Suprapubic skin (tissue), 4 donors: Measurements from ENCODE around the gene KLF13. TPM values are rescaled to one million over a fixed set of nuclear protein-coding genes. Genes with fewer than 3 reads are reported as not detected.
A peak's percentile ranks its signal among the peaks of the same experiment; 100 is the strongest.

ENCODE experiments used
- DNase-seq, 2 donors: peaks; one replicate each; pipeline ENCODE4 v3.0.0-alpha.2; 2019; ENCODE audit warnings: low spot score in 2 of 2
- H3K27ac ChIP-seq: fragments of 200-600 bp; sonication (generic); one replicate; pipeline ENCODE4 v1.5.1; 2019
- H3K27me3 ChIP-seq: fragments of 200-600 bp; sonication (generic); one replicate; pipeline ENCODE4 v1.5.1; 2019
- H3K36me3 ChIP-seq: fragments of 200-600 bp; sonication (generic); one replicate; pipeline ENCODE4 v1.5.1; 2019
- H3K4me1 ChIP-seq: fragments of 200-600 bp; sonication (generic); one replicate; pipeline ENCODE4 v1.5.1; 2019
- H3K4me3 ChIP-seq: fragments of 200-600 bp; sonication (generic); one replicate; pipeline ENCODE4 v1.5.1; 2019; ENCODE audit warnings: mild to moderate bottlenecking
- H3K9me3 ChIP-seq: fragments of 200-600 bp; sonication (generic); one replicate; pipeline ENCODE4 v1.5.1; 2019
- EP300 ChIP-seq: sonication (generic); formaldehyde crosslinking; IDR thresholded peaks from one replicate; pipeline ENCODE4 v1.6.1; 2017; ENCODE audit warnings: antibody characterized with exemption
- POLR2A ChIP-seq, 2 donors: fragments of 450-650 bp; IDR thresholded peaks; one replicate each; pipeline ENCODE4 v1.6.1; 2017; ENCODE audit warnings: antibody characterized with exemption in 2 of 2, mild to moderate bottlenecking in 2 of 2, moderate library complexity in 2 of 2
- POLR2AphosphoS5 ChIP-seq, 3 donors: sonication (generic); formaldehyde crosslinking; IDR thresholded peaks; one replicate each; pipeline ENCODE4 v1.6.1; 2017; ENCODE audit warnings: antibody characterized with exemption in 3 of 3
- WGBS: methylation state at CpG from one replicate; pipeline ENCODE4 v1.1.5; 2018; 5-methylcytosine and 5-hydroxymethylcytosine counted together
- total RNA-seq, 4 donors: library from RNA; depleted of rRNA; stranded (reverse); fragments of >200 nt; gene quantifications; one replicate each; pipeline ENCODE4 v1.1.0, GENCODE V29; 2016
- TF ChIP-seq, protein P1 (sequence below), 2 donors: fragments of 200-600 bp in 1 of 2; fragments of 450-650 bp in 1 of 2; sonication (generic) in 1 of 2; IDR thresholded peaks; one replicate each; pipeline ENCODE4 v1.5.1; 2016 to 2019; ENCODE audit warnings: antibody characterized with exemption in 2 of 2, mild to moderate bottlenecking in 1 of 2, moderate library complexity in 1 of 2

KLF13 gene
- total RNA-seq, 4 donors from 2014 or later = 141 to 162 (median 145) TPM

DNA sequence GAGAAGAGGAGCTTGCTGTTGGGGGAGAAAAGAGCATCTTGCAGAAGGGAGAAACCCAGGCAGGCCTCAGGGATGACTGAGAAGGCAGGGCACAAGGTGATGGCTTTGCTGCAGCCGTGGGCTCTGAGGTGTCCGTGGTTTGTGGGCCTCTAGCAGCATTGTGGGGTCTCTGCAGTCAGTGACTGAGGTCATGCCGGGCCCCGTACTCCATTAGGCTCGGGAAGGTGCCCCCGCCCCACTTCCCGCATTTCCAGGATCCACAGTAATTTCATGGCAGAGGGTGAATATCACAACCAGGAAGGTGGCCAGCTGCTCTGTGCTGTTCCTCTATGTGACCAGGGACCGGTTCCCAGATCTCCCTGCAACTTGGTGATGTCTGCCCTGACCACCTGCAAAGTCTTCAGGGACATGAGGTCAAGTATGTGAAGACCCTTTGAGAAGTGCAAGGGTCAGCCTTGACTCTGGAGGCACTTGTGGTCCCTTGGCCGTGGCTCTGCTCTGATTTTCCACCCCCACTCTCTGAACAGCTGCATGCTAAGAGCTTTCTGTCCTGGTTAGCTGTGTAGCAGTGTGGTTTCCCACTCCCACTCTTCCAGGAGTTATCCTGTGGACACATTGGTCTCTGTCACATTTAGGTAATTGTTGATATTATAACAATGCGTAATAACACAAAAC is 3.6 kb downstream of the KLF13 start:
- no peak for DNase-seq
- peak overlapping the region; percentile 99 for H3K27ac ChIP-seq
- no peaks in the 10 kb centered on the region for H3K27me3 ChIP-seq
- TF ChIP-seq POLR2AphosphoS5 (IDR thresholded peaks at IDR 0.05) (no peak), POLR2A (IDR thresholded peaks at IDR 0.05) (no peak), EP300 (no peak)
- TF ChIP-seq, protein P1, sequence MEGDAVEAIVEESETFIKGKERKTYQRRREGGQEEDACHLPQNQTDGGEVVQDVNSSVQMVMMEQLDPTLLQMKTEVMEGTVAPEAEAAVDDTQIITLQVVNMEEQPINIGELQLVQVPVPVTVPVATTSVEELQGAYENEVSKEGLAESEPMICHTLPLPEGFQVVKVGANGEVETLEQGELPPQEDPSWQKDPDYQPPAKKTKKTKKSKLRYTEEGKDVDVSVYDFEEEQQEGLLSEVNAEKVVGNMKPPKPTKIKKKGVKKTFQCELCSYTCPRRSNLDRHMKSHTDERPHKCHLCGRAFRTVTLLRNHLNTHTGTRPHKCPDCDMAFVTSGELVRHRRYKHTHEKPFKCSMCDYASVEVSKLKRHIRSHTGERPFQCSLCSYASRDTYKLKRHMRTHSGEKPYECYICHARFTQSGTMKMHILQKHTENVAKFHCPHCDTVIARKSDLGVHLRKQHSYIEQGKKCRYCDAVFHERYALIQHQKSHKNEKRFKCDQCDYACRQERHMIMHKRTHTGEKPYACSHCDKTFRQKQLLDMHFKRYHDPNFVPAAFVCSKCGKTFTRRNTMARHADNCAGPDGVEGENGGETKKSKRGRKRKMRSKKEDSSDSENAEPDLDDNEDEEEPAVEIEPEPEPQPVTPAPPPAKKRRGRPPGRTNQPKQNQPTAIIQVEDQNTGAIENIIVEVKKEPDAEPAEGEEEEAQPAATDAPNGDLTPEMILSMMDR (IDR thresholded peaks at IDR 0.05) = no peak
- no peaks in the 10 kb centered on the region for H3K9me3 ChIP-seq
- no peaks in the 10 kb centered on the region for H3K36me3 ChIP-seq
- H3K4me1 ChIP-seq = peaks cover 69% of the 10 kb centered on the region
- peak overlapping the region; percentile 94 for H3K4me3 ChIP-seq
- WGBS = 10% methylated on average over 3 of the region's 10 CpGs

DNA sequence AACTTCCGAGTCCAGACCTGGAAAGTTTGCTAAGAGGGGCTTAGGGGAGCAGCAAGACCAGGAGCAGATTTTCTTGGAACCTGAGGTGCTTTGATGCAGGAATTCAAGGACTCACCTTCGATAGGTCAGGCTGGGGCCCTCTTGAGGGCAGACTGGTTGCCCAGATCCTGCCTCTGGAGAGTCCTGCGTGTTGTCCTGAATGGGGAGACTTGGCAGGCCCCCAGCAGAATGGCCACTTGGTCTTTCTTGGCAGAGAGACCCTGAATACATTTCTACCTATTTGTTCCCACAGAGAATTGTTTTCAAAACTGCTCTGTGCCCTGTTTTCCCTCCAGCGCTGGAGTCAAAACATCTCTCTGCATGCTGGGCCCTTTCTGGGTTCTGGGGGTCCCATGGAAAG is 4.2 kb downstream of the KLF13 start:
- Histone ChIP-seq H3K27ac (no peak overlapping the region), H3K4me1 (peaks cover 70% of the 10 kb centered on the region), H3K36me3 (no peaks in the 10 kb centered on the region), H3K4me3 (no peak overlapping the region), H3K27me3 (no peaks in the 10 kb centered on the region), H3K9me3 (no peaks in the 10 kb centered on the region)
- WGBS = 50% methylated on average over 3 of the region's 4 CpGs
- DNase-seq = no peak
- TF ChIP-seq POLR2A (IDR thresholded peaks at IDR 0.05) (no peak), EP300 (no peak), POLR2AphosphoS5 (IDR thresholded peaks at IDR 0.05) (no peak)
- TF ChIP-seq, protein P1 (IDR thresholded peaks at IDR 0.05) = no peak

DNA sequence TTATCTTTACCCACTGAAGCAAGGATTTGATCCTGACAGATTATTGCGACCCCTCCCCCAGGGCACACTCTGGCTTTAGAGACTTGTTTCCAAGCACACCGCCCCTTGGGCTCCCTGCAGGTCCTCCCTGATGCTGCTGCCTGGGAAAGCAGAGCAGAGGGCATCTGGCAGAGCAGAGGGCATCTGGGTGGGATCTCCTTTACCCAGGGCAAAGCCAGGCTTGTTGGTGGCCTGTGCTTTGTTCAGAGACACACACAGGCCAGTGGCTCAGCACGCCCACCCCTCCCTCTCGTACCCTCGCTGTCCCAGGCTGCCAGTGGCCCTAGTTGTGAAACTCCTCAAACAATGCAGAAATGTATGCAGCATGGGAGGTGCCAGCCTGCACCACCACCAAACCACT is 4.8 kb downstream of the KLF13 start:
- no peaks in the 10 kb centered on the region for H3K9me3 ChIP-seq
- DNase-seq = no peak
- H3K36me3 ChIP-seq = no peaks in the 10 kb centered on the region
- H3K4me1 ChIP-seq = peaks cover 76% of the 10 kb centered on the region
- 76% methylated on average over 4 of the region's 5 CpGs for WGBS
- TF ChIP-seq, protein P1 (IDR thresholded peaks at IDR 0.05) = no peak
- TF ChIP-seq POLR2AphosphoS5 (IDR thresholded peaks at IDR 0.05) = no peak
- no peak for TF ChIP-seq POLR2A (IDR thresholded peaks at IDR 0.05)
- no peak for TF ChIP-seq EP300
- H3K27me3 ChIP-seq = no peaks in the 10 kb centered on the region
- H3K4me3 ChIP-seq = no peak overlapping the region
- no peak overlapping the region for H3K27ac ChIP-seq

DNA sequence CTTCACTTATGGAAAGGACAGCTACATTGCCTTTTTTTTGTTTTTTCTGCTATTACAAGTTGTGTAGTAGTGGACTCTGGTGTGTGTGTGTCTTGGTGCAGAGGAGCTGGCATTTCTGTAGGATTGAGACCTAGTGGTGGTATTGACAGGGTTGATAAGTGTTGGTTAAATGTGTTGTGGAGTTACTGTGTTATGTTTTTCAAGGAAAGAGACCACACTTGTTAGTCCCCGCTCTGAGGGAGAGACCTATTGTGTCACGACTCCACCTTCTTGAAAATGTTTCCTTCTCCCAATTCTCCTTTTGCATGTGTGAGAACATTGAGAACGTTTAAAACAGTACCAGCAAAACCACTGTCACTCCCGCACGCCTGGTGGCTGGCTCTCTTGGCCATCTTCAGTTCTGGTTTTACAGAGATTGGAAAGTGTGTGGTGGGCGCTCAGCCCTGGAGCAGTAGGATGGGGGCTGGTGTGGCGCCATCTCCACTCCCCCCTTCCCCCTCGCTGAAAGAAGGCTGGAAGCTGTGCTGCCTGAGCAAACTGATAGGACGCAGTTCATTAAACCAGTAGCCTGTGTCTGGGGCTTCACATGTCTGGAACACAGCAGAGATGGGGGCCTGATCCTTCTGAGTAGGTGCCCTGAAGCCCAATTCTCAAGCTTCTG is 5.5 kb downstream of the KLF13 start:
- no peak for DNase-seq
- Histone ChIP-seq H3K9me3 (no peaks in the 10 kb centered on the region), H3K27ac (peak overlapping the region; percentile 10), H3K36me3 (no peaks in the 10 kb centered on the region), H3K27me3 (no peaks in the 10 kb centered on the region), H3K4me1 (peaks cover 83% of the 10 kb centered on the region), H3K4me3 (no peak overlapping the region)
- TF ChIP-seq POLR2AphosphoS5 (IDR thresholded peaks at IDR 0.05) (no peak), EP300 (no peak), POLR2A (IDR thresholded peaks at IDR 0.05) (no peak)
- TF ChIP-seq, protein P1 (IDR thresholded peaks at IDR 0.05) = no peak
- 78% methylated on average over 9 of the region's 9 CpGs for WGBS

DNA sequence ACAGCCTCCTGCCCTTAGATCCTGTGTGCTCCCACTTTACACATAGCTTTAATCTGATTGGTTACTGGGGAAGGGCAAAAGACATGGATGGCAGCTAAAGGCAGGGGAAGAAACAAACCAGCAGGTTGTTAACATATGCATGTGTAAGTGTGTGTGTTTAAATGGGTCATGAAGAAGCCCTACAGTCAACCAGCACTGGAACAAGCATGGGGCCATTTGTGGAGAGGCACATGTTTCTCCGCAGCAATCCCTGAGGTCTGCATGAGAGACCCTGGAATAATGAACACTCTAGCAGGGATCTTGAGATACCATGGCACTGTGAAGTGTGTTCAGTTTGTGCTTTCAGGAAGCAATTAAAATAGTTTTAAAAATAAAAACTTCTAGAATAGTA is 6.0 kb downstream of the KLF13 start:
- no peaks in the 10 kb centered on the region for H3K36me3 ChIP-seq
- H3K9me3 ChIP-seq = no peaks in the 10 kb centered on the region
- H3K4me1 ChIP-seq = peaks cover 88% of the 10 kb centered on the region
- DNase-seq = no peak
- no peaks in the 10 kb centered on the region for H3K27me3 ChIP-seq
- H3K4me3 ChIP-seq = no peak overlapping the region
- TF ChIP-seq POLR2A (IDR thresholded peaks at IDR 0.05) = no peak
- no peak for TF ChIP-seq EP300
- TF ChIP-seq POLR2AphosphoS5 (IDR thresholded peaks at IDR 0.05) = no peak
- TF ChIP-seq, protein P1 (IDR thresholded peaks at IDR 0.05) = no peak
- 86% methylated on average over 1 of the region's 1 CpG for WGBS
- peak overlapping the region; percentile 10 for H3K27ac ChIP-seq
